HEK293T (cell line): ENCODE data around the gene TSPAN18.

Source experiments
- BHLHE40 ChIP-seq: fragments of 450-650 bp; IDR thresholded peaks from 2 replicates; pipeline ENCODE4 v1.6.1; 2016; ENCODE audit warnings: mild to moderate bottlenecking, moderate library complexity, borderline replicate concordance
- ELF4 ChIP-seq: fragments of 450-650 bp; IDR thresholded peaks from 2 replicates; pipeline ENCODE4 v1.6.1; 2017; ENCODE audit warnings: antibody characterized with exemption
- FOXA1 ChIP-seq: fragments of 450-650 bp; IDR thresholded peaks from 2 replicates; pipeline ENCODE4 v1.6.1; 2016; ENCODE audit warnings: mild to moderate bottlenecking
- FOXM1 ChIP-seq: fragments of 450-650 bp; IDR thresholded peaks from 2 replicates; pipeline ENCODE4 v1.6.1; 2017; ENCODE audit warnings: mild to moderate bottlenecking, borderline replicate concordance
- LEF1 ChIP-seq: fragments of 450-650 bp; IDR thresholded peaks from 2 replicates; pipeline ENCODE4 v1.6.1; 2017; ENCODE audit warnings: mild to moderate bottlenecking, borderline replicate concordance
- SP1 ChIP-seq: fragments of 450-650 bp; IDR thresholded peaks from 2 replicates; pipeline ENCODE4 v1.6.1; 2017
- ZNF384 ChIP-seq: fragments of 450-650 bp; IDR thresholded peaks from 2 replicates; pipeline ENCODE4 v1.6.1; 2016
- TF ChIP-seq, protein P1 (sequence below): fragments of 450-650 bp; IDR thresholded peaks from 2 replicates; pipeline ENCODE4 v1.6.1; 2016

DNA sequence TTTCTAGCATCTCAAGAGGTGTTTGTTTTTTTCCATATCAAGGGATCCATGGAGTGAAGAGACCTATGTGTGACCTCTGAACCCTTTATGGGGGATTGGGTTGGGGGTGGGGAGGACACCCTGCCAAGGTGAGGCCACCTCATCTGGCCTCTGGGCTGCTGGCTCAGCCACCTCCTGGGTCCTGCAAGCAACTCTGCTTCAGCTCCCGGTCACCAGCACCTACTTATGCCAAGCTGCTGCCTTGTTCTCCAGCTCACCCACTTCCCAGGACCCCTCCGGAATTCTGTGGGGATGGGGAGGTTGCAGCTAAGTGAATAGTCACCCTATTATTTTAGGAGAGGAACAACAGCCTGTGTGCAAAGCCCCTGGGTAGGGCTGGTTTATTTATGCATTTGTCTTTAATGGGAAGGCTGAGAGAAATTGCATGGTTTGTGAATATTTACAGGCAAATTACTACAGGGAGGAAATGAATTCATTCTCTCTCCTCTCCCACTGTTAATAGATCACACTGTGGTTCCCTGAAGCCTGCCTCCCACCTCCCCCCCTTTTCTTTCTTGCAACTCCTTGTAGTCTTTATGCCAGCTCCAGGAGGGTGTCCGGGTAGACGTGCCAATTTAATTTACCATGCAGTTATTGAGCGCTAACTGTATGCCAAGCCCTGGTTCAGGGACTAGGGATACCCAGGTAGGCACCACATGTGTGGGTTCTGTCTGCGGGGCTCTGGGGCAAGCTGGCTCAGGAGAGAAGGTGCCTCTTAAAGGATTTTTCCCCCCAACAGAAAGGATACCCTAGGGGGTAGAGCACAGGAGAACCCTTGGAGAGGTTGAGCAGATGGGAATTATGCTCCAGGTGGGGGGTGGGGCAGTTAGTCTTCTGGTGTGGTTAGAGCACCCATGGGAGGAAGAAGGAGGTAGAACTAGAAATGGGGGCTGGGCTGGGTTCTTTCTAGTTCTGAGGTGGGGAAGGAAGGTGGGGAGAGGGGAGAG is 50.7 kb downstream of the TSPAN18 start:
- TF ChIP-seq FOXM1 (no peak), LEF1 (no peak), ELF4 (no peak), FOXA1 (no peak), SP1 (no peak), BHLHE40 (no peak), ZNF384 (no peak)
- TF ChIP-seq, protein P1, sequence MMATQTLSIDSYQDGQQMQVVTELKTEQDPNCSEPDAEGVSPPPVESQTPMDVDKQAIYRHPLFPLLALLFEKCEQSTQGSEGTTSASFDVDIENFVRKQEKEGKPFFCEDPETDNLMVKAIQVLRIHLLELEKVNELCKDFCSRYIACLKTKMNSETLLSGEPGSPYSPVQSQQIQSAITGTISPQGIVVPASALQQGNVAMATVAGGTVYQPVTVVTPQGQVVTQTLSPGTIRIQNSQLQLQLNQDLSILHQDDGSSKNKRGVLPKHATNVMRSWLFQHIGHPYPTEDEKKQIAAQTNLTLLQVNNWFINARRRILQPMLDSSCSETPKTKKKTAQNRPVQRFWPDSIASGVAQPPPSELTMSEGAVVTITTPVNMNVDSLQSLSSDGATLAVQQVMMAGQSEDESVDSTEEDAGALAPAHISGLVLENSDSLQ: no peak
